HepG2 (cell line): ENCODE measurements around the gene ID3. TPM values are rescaled to one million over a fixed set of nuclear protein-coding genes. Genes with fewer than 3 reads are reported as not detected.

Source experiments
- ATF7 ChIP-seq, 2 experiments: fragments of 450-650 bp in 1 of 2; sonication (generic) in 1 of 2; formaldehyde crosslinking in 1 of 2; IDR thresholded peaks; 2 replicates each; pipeline versions ENCODE4 v1.4.0 to v1.6.1; 2016 to 2020; ENCODE audit warnings: antibody characterized with exemption in 1 of 2, mild to moderate bottlenecking in 1 of 2, missing genetic modification reagents in 1 of 2
- HMGXB4 ChIP-seq, 2 experiments: sonication (generic) in 1 of 2; formaldehyde crosslinking in 1 of 2; IDR thresholded peaks; 2 replicates each; pipeline versions ENCODE4 v1.4.0 to v1.6.1; 2018 to 2020; ENCODE audit warnings: missing genetic modification reagents in 2 of 2, borderline replicate concordance in 1 of 2, low read depth in 1 of 2, mild to moderate bottlenecking in 1 of 2, missing biosample characterization in 1 of 2
- HNRNPLL ChIP-seq: fragments of 200-400 bp; formaldehyde crosslinking; IDR thresholded peaks from 2 replicates; pipeline ENCODE4 v1.6.1; 2017; ENCODE audit warnings: mild to moderate bottlenecking, low read depth, low read length; ENCODE audit not compliant: poor library complexity, severe bottlenecking
- KDM3A ChIP-seq: IDR thresholded peaks from 2 replicates; pipeline ENCODE4 v1.6.1; 2018; ENCODE audit warnings: low read depth, missing compliant biosample characterization
- LBX2 ChIP-seq: sonication (generic); formaldehyde crosslinking; IDR thresholded peaks from 2 replicates; pipeline ENCODE4 v1.5.0; 2020; ENCODE audit warnings: missing genetic modification reagents, mild to moderate bottlenecking, borderline replicate concordance
- MAFK ChIP-seq, 2 experiments: IDR thresholded peaks in 1 of 2; conservative IDR thresholded peaks in 1 of 2; 2 replicates each; pipeline ENCODE4 v1.6.1; 2011; ENCODE audit warnings: improper control_type of control experiment in 2 of 2, low read length in 2 of 2
- NCOA2 ChIP-seq: sonication (generic); formaldehyde crosslinking; IDR thresholded peaks from 2 replicates; pipeline ENCODE4 v1.8.0; 2022; ENCODE audit warnings: inconsistent platforms
- NR2C2 ChIP-seq: sonication (generic); formaldehyde crosslinking; IDR thresholded peaks from 2 replicates; pipeline ENCODE4 v1.4.0; 2020; ENCODE audit warnings: missing genetic modification reagents, mild to moderate bottlenecking, moderate library complexity, borderline replicate concordance
- ONECUT2 ChIP-seq: sonication (generic); formaldehyde crosslinking; IDR thresholded peaks from 2 replicates; pipeline ENCODE4 v1.4.0; 2020; ENCODE audit warnings: missing genetic modification reagents
- POLR2AphosphoS5 ChIP-seq: IDR thresholded peaks from 2 replicates; pipeline ENCODE4 v1.6.1; 2012; ENCODE audit warnings: low read depth, low read length
- RAD21 ChIP-seq: fragments of 450-650 bp; formaldehyde crosslinking; IDR thresholded peaks from 2 replicates; pipeline ENCODE4 v1.5.0; 2020; ENCODE audit warnings: mild to moderate bottlenecking
- SP4 ChIP-seq: sonication (generic); formaldehyde crosslinking; IDR thresholded peaks from 2 replicates; pipeline ENCODE4 v1.8.1; 2023; ENCODE audit warnings: mild to moderate bottlenecking, missing genetic modification reagents
- STAT6 ChIP-seq: sonication (generic); formaldehyde crosslinking; IDR thresholded peaks from 2 replicates; pipeline ENCODE4 v1.4.0; 2020; ENCODE audit warnings: missing genetic modification reagents, mild to moderate bottlenecking, borderline replicate concordance
- TCF7 ChIP-seq: sonication (generic); IDR thresholded peaks from 2 replicates; pipeline ENCODE4 v1.6.1; 2016; ENCODE audit warnings: antibody characterized with exemption, low read depth
- ZNF333 ChIP-seq: sonication (generic); formaldehyde crosslinking; IDR thresholded peaks from 2 replicates; pipeline ENCODE4 v1.4.0; 2020; ENCODE audit warnings: mild to moderate bottlenecking, missing genetic modification reagents, borderline replicate concordance
- ZNF563 ChIP-seq: sonication (generic); formaldehyde crosslinking; IDR thresholded peaks from 2 replicates; pipeline ENCODE4 v1.8.0; 2022; ENCODE audit warnings: mild to moderate bottlenecking, moderate library complexity, missing genetic modification reagents
- ZNF607 ChIP-seq: sonication (generic); formaldehyde crosslinking; IDR thresholded peaks from 2 replicates; pipeline ENCODE4 v1.5.1; 2020; ENCODE audit warnings: missing genetic modification reagents, mild to moderate bottlenecking, borderline replicate concordance
- ZNF687 ChIP-seq: sonication (generic); formaldehyde crosslinking; IDR thresholded peaks from 2 replicates; pipeline ENCODE4 v1.5.1; 2020; ENCODE audit warnings: mild to moderate bottlenecking, missing genetic modification reagents, moderate library complexity
- ZNF790 ChIP-seq: sonication (generic); formaldehyde crosslinking; IDR thresholded peaks from 2 replicates; pipeline ENCODE4 v1.8.0; 2022; ENCODE audit warnings: missing genetic modification reagents, mild to moderate bottlenecking, borderline replicate concordance
- polyA plus RNA-seq, 8 experiments: library from polyadenylated mRNA; depleted of rRNA in 3 of 8; stranded (reverse) in 7 of 8; unstranded in 1 of 8; fragments of >200 nt; fragmentation: Illumina TruSeq in 4 of 8; extraction: Trizol in 4 of 8; gene quantifications; 2 replicates each; pipeline versions ENCODE4 v1.2.1 to v1.2.3, GENCODE V29; 2011 to 2016; ENCODE audit warnings: low read depth in 4 of 8, missing spikeins in 1 of 8, mixed read lengths in 1 of 8; ENCODE audit not compliant: insufficient read depth in 1 of 8
- total RNA-seq, 5 experiments: library from RNA; depleted of rRNA; stranded (reverse); fragments of >200 nt; fragmentation: Illumina TruSeq; extraction: Trizol; gene quantifications; 2 replicates each; pipeline ENCODE4 v1.2.3, GENCODE V29; 2016; ENCODE audit warnings: low read depth in 1 of 5

ID3 gene
- total and polyA plus RNA-seq, 2 of the 13 experiments (the other 11 are each of a cell fraction or from before 2014, with no cell fraction given), result 64.8 to 115 TPM

GRCh38 chr1:23554481-23555269, 4.6 kb downstream of the ID3 start (continued):
- TF ChIP-seq ZNF687 (CRISPR knock-in tag) (peak; percentile 92), STAT6 (CRISPR knock-in tag) (no peak), SP4 (CRISPR knock-in tag) (peak; percentile 65; the same call in 1 of the 2 replicates), NCOA2 (CRISPR knock-in tag) (peak; percentile 66; the same call in 1 of the 2 replicates), KDM3A (CRISPR knock-in tag) (no peak), HNRNPLL (peak; percentile 73), ZNF790 (no peak), ZNF563 (CRISPR knock-in tag) (0 out of 2 replicates have a peak, but pooled peaks have one; percentile 34), HMGXB4 (CRISPR knock-in tag; IDR thresholded peaks at IDR 0.05; ENCODE audit: borderline replicate concordance in 1 of 2, low read depth in 1 of 2) (peak in 1 of 2 experiments; percentile 54; a peak in 1 of 4 replicates), ZNF333 (no peak), MAFK (conservative IDR thresholded peaks at IDR 0.05 in 1 of 2, IDR thresholded peaks at IDR 0.05 in 1 of 2; ENCODE audit: low read length in 2 of 2) (no peak), LBX2 (CRISPR knock-in tag) (0 out of 2 replicates have a peak, but pooled peaks have one; percentile 26), ATF7 (IDR thresholded peaks at IDR 0.05) (no peak), ATF7 (CRISPR knock-in tag; IDR thresholded peaks at IDR 0.05) (peak; percentile 39; the same call in 1 of the 2 replicates), TCF7 (no peak), NR2C2 (CRISPR knock-in tag) (no peak), RAD21 (CRISPR knock-in tag) (peak; percentile 11; the same call in 1 of the 2 replicates), ONECUT2 (no peak), POLR2AphosphoS5 (peak; percentile 58), ZNF607 (CRISPR knock-in tag) (no peak)
